Left ventricle myocardium inferior (tissue), 1 donor: ENCODE results near the gene PLCD1. TPM values are rescaled to one million over a fixed set of nuclear protein-coding genes. Genes with fewer than 3 reads are reported as not detected.

ENCODE experiments used
- DNase-seq: peaks from one replicate; pipeline ENCODE4 v3.0.0-alpha.2; 2020
- H3K27ac ChIP-seq: fragments of 200-600 bp; replicated peaks from 2 replicates; pipeline ENCODE4 v1.8.0; 2021
- H3K27me3 ChIP-seq: fragments of 200-600 bp; 2 replicates; pipeline ENCODE4 v1.8.0; 2021; ENCODE audit warnings: low read depth
- H3K36me3 ChIP-seq: fragments of 200-600 bp; 2 replicates; pipeline ENCODE4 v1.8.0; 2021
- H3K4me1 ChIP-seq: fragments of 200-600 bp; 2 replicates; pipeline ENCODE4 v1.8.0; 2021
- H3K4me3 ChIP-seq: fragments of 200-600 bp; 2 replicates; pipeline ENCODE4 v1.8.0; 2021; ENCODE audit warnings: mild to moderate bottlenecking, moderate library complexity
- H3K9me3 ChIP-seq: fragments of 200-600 bp; replicated peaks from 2 replicates; pipeline ENCODE4 v1.8.0; 2021
- CTCF ChIP-seq: fragments of 200-600 bp; IDR thresholded peaks from 2 replicates; pipeline ENCODE4 v1.8.0; 2021; ENCODE audit warnings: antibody characterized with exemption, mild to moderate bottlenecking, borderline replicate concordance
- intact Hi-C: fragments of 100-400 bp; cut with micrococcal nuclease; formaldehyde crosslinking; loops from one replicate; pipeline ENCODE4 v1.11.0; 2022
- total RNA-seq: library from RNA; stranded (reverse); fragmentation: NEBNext Ultra II Directional; extraction: Animal tissue kit (Norgen Biotek cat#: 25700); gene quantifications from one replicate; pipeline ENCODE4 v1.2.1, GENCODE V29; 2021
- donor health status: DM: no; HTN: yes; CAD: no; lungs with severe emphysema.

The PLCD1 gene
- total RNA-seq, 1 donor from 2014 or later = 10.3 TPM

GRCh38 chr3:38040401-38040800, 11.0 kb upstream of the PLCD1 start:
- no peak overlapping the region for H3K4me3 ChIP-seq
- TF ChIP-seq CTCF = no peak
- intact Hi-C loops = no loop called here

GRCh38 chr3:38039899-38040261, 10.4 kb upstream of the PLCD1 start:
- TF ChIP-seq CTCF = peak; percentile 48
- intact Hi-C loops = no loop called here
- Histone ChIP-seq H3K27ac (no peak overlapping the region), H3K27me3 (peaks cover 14% of the 10 kb centered on the region), H3K9me3 (no peaks in the 10 kb centered on the region), H3K4me1 (peaks cover 18% of the 10 kb centered on the region), H3K4me3 (peak overlapping the region; percentile 67), H3K36me3 (no peaks in the 10 kb centered on the region)
- DNase-seq = peak; percentile 64

More at GRCh38 chr3:38040401-38040800, 11.0 kb upstream of the PLCD1 start:
- Histone ChIP-seq H3K36me3 (no peaks in the 10 kb centered on the region), H3K27ac (no peak overlapping the region), H3K9me3 (no peaks in the 10 kb centered on the region), H3K4me1 (peaks cover 18% of the 10 kb centered on the region), H3K27me3 (peaks cover 14% of the 10 kb centered on the region)
- no peak for DNase-seq

- Histone ChIP-seq H3K36me3 (no peaks in the 10 kb centered on the region), H3K4me1 (peaks cover 18% of the 10 kb centered on the region), H3K9me3 (no peaks in the 10 kb centered on the region), H3K4me3 (peak within 1 kb of the TSS; percentile 67), H3K27ac (no peak within 1 kb of the TSS), H3K27me3 (peaks cover 14% of the 10 kb centered on the region)
- peak; percentile 68 for DNase-seq
- no peak for TF ChIP-seq CTCF
- intact Hi-C loops = no loop called here
Observed at GRCh38 chr3:38039101-38039898, 9.9 kb upstream of the PLCD1 start, which contains the start of gene DLEC1. DLEC1 (plus strand) TSS chr3:38039208; CDS start chr3:38039226, 18 bp downstream.

- Histone ChIP-seq H3K27ac (no peak overlapping the region), H3K4me1 (peaks cover 18% of the 10 kb centered on the region), H3K4me3 (peak overlapping the region; percentile 67), H3K36me3 (no peaks in the 10 kb centered on the region), H3K9me3 (no peaks in the 10 kb centered on the region), H3K27me3 (peaks cover 14% of the 10 kb centered on the region)
- TF ChIP-seq CTCF = no peak
- DNase-seq = no peak
- intact Hi-C loops = no loop called here
Observed at GRCh38 chr3:38038447-38038911, 9.0 kb upstream of the PLCD1 start.

- intact Hi-C loops = no loop called here
- Histone ChIP-seq H3K9me3 (no peaks in the 10 kb centered on the region), H3K4me1 (peaks cover 18% of the 10 kb centered on the region), H3K27me3 (peaks cover 14% of the 10 kb centered on the region), H3K4me3 (no peak overlapping the region), H3K36me3 (no peaks in the 10 kb centered on the region), H3K27ac (no peak overlapping the region)
- no peak for DNase-seq
- TF ChIP-seq CTCF = no peak
Observed at GRCh38 chr3:38036906-38037305, 7.5 kb upstream of the PLCD1 start.
